ENCODE data around the gene RAB10.

GRCh38 chr2:26177122-26177521 is 143.2 kb downstream of the RAB10 start:
- TF ChIP-seq CTCF (IDR thresholded peaks at IDR 0.05) (no peak), POLR2A (IDR thresholded peaks at IDR 0.05) (no peak)
